Astrocyte (in vitro differentiated cells and primary cell): ENCODE data around the gene LAMB4. TPM values are rescaled to one million over a fixed set of nuclear protein-coding genes. Genes with fewer than 3 reads are reported as not detected.

Source experiments
- DNase-seq: peaks from one replicate; pipeline ENCODE4 v3.0.0-alpha.2; 2010; ENCODE audit warnings: low read depth
- FAIRE-seq: peaks from 2 replicates; lab custom pipeline; 2011; peaks lifted over from hg19 to GRCh38; lab: Jason Lieb, UNC
- H2AFZ ChIP-seq: 2 replicates; pipeline ENCODE4 v1.6.0; 2012; ENCODE audit warnings: low read depth, low read length, inconsistent platforms
- H3K27ac ChIP-seq: 2 replicates; pipeline ENCODE4 v1.5.1; 2011; ENCODE audit warnings: low read depth, low read length, inconsistent platforms
- H3K27me3 ChIP-seq: 2 replicates; pipeline ENCODE4 v1.6.0; 2011; ENCODE audit warnings: low read length, inconsistent platforms; ENCODE audit not compliant: insufficient read depth
- H3K36me3 ChIP-seq: 2 replicates; pipeline ENCODE4 v1.5.1; 2011; ENCODE audit warnings: low read length, inconsistent platforms; ENCODE audit not compliant: insufficient read depth
- H3K4me1 ChIP-seq: 2 replicates; pipeline ENCODE4 v1.5.1; 2011; ENCODE audit warnings: low read length, inconsistent platforms; ENCODE audit not compliant: insufficient read depth
- H3K4me2 ChIP-seq: 2 replicates; pipeline ENCODE4 v1.6.0; 2012; ENCODE audit warnings: low read length, inconsistent platforms
- H3K4me3 ChIP-seq: 2 replicates; pipeline ENCODE4 v1.5.1; 2011; ENCODE audit warnings: low read depth, mild to moderate bottlenecking, low read length, inconsistent platforms; ENCODE audit not compliant: insufficient read depth
- H3K79me2 ChIP-seq: 2 replicates; pipeline ENCODE4 v1.6.0; 2012; ENCODE audit warnings: mild to moderate bottlenecking, low read length, inconsistent platforms; ENCODE audit not compliant: insufficient read depth
- H3K9ac ChIP-seq: 2 replicates; pipeline ENCODE4 v1.6.0; 2012; ENCODE audit warnings: mild to moderate bottlenecking, low read length, inconsistent platforms
- H3K9me3 ChIP-seq: 2 replicates; pipeline ENCODE4 v1.5.1; 2012; ENCODE audit warnings: low read depth, mild to moderate bottlenecking, low read length, inconsistent platforms; ENCODE audit not compliant: insufficient read depth
- H4K20me1 ChIP-seq: 2 replicates; pipeline ENCODE4 v1.6.0; 2012; ENCODE audit warnings: low read length, inconsistent platforms; ENCODE audit not compliant: insufficient read depth
- H3K27ac Mint-ChIP-seq: one replicate; pipeline ENCODE4 v1.8.0; 2021; ENCODE audit warnings: mild to moderate bottlenecking, mixed read lengths; ENCODE audit not compliant: unreplicated experiment
- H3K27me3 Mint-ChIP-seq: one replicate; pipeline ENCODE4 v1.8.0; 2021; ENCODE audit warnings: low read depth, mixed read lengths; ENCODE audit not compliant: unreplicated experiment
- H3K36me3 Mint-ChIP-seq: one replicate; pipeline ENCODE4 v1.8.0; 2021; ENCODE audit warnings: low read depth, mixed read lengths; ENCODE audit not compliant: unreplicated experiment
- H3K4me1 Mint-ChIP-seq: one replicate; pipeline ENCODE4 v1.8.0; 2021; ENCODE audit warnings: low read depth, mixed read lengths; ENCODE audit not compliant: unreplicated experiment
- H3K4me3 Mint-ChIP-seq: one replicate; pipeline ENCODE4 v1.8.0; 2021; ENCODE audit warnings: mild to moderate bottlenecking, moderate library complexity, mixed read lengths; ENCODE audit not compliant: unreplicated experiment
- H3K9me3 Mint-ChIP-seq: one replicate; pipeline ENCODE4 v1.8.0; 2021; ENCODE audit warnings: mild to moderate bottlenecking, mixed read lengths; ENCODE audit not compliant: unreplicated experiment
- EZH2 ChIP-seq: IDR thresholded peaks from 2 replicates; pipeline ENCODE4 v1.6.1; 2012; ENCODE audit warnings: mild to moderate bottlenecking, low read length, inconsistent platforms; ENCODE audit not compliant: insufficient read depth
- total RNA-seq: library from RNA; stranded (reverse); gene quantifications from 2 replicates; pipeline ENCODE4 v1.2.1, GENCODE V29; 2021
- TF ChIP-seq, protein P1 (sequence below): IDR thresholded peaks from 2 replicates; pipeline ENCODE4 v1.5.1; 2011; ENCODE audit warnings: low read depth, mild to moderate bottlenecking, inconsistent platforms, low read length, moderate library complexity; ENCODE audit not compliant: insufficient read depth

LAMB4 gene
- total RNA-seq, 1 donor from 2014 or later, result 0.16 TPM

DNA sequence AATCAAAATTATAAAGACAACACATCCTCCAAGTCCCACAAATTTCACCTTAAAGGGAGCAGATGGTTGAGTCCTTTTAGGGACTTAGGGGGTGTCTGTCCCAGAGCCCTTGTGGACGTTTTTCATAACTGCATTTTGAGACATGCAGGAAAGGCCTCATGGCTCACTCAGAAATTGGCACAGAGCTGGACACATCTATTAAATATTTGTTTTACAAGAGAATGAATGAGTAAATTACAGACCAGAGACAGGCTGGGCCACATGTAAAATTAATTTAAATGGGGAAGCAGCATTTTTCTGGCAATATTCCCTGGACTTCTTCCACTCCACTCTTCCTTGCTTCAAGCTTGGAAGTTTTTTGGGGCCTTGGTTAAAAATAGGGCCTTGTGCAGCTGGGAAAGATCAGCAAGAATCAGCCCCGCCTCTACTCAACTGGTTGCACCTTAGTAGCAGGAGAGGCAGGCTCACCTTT is 147.2 kb downstream of the LAMB4 start:
- Histone ChIP-seq H3K4me3 (no peak overlapping the region), H4K20me1 (peaks cover 78% of the 10 kb centered on the region), H3K9me3 (no peaks in the 10 kb centered on the region), H3K9ac (no peak overlapping the region), H3K79me2 (peaks cover 90% of the 10 kb centered on the region), H3K4me2 (no peak overlapping the region), H3K27me3 (no peaks in the 10 kb centered on the region), H3K36me3 (peaks cover 83% of the 10 kb centered on the region), H3K27ac (no peak overlapping the region), H3K4me1 (no peaks in the 10 kb centered on the region), H2AFZ (no peak overlapping the region)
- TF ChIP-seq, protein P1, sequence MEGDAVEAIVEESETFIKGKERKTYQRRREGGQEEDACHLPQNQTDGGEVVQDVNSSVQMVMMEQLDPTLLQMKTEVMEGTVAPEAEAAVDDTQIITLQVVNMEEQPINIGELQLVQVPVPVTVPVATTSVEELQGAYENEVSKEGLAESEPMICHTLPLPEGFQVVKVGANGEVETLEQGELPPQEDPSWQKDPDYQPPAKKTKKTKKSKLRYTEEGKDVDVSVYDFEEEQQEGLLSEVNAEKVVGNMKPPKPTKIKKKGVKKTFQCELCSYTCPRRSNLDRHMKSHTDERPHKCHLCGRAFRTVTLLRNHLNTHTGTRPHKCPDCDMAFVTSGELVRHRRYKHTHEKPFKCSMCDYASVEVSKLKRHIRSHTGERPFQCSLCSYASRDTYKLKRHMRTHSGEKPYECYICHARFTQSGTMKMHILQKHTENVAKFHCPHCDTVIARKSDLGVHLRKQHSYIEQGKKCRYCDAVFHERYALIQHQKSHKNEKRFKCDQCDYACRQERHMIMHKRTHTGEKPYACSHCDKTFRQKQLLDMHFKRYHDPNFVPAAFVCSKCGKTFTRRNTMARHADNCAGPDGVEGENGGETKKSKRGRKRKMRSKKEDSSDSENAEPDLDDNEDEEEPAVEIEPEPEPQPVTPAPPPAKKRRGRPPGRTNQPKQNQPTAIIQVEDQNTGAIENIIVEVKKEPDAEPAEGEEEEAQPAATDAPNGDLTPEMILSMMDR, result peak; percentile 12
- no peak for TF ChIP-seq EZH2
- Mint-ChIP-seq H3K36me3 (peaks cover 42% of the 10 kb centered on the region), H3K27me3 (no peaks in the 10 kb centered on the region), H3K4me3 (no peak overlapping the region), H3K4me1 (peaks cover 11% of the 10 kb centered on the region), H3K9me3 (no peaks in the 10 kb centered on the region), H3K27ac (peak overlapping the region; percentile 20)
- peak; percentile 62 for DNase-seq
- no peak for FAIRE-seq

DNA sequence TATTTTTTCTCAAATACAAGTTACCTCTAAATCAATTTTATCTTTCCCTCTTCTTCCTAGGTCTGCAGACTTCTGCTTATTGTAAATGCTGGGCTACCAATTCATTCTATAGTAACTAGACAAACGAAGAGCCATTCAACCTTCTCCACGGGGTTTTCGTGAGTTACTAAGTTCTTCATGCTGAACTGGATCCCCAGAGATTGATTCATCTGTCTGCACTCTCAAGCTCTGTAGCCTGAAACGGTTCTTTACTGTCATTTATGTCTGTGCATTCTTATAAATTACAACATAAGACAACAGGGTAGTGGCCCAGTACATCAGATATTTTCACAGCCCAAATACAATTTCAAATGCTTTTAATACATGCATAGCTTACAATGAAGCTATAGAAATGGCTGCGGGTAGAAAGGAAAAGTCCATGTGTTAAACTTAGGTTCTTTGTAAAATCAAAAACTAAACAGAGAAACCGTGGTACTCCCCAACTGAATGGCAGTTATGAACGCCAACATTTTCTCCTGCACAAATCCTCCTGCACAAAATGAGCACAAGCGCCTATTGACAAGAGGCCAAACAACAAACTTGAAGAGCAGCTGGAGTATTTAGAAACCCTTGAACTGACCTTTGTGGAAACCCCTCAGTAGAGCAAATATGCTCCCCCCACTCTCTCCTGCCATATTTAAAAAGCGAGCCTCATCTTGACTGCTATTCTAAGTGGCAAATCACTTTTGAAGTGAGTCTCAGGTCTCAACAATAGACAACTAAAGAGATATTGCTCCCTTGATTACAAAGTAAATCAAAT is 147.9 kb downstream of the LAMB4 start:
- Mint-ChIP-seq H3K9me3 (no peaks in the 10 kb centered on the region), H3K27me3 (no peaks in the 10 kb centered on the region), H3K36me3 (peaks cover 41% of the 10 kb centered on the region), H3K4me1 (peaks cover 11% of the 10 kb centered on the region), H3K27ac (peak overlapping the region; percentile 20), H3K4me3 (no peak overlapping the region)
- DNase-seq (no peak), FAIRE-seq (no peak)
- no peaks in the 10 kb centered on the region for H3K9me3 ChIP-seq
- peaks cover 77% of the 10 kb centered on the region for H4K20me1 ChIP-seq
- no peak overlapping the region for H3K27ac ChIP-seq
- H3K79me2 ChIP-seq, result peaks cover 87% of the 10 kb centered on the region
- H3K9ac ChIP-seq, result no peak overlapping the region
- no peaks in the 10 kb centered on the region for H3K27me3 ChIP-seq
- H3K4me3 ChIP-seq, result no peak overlapping the region
- H2AFZ ChIP-seq, result no peak overlapping the region
- no peak for TF ChIP-seq EZH2
- TF ChIP-seq, protein P1, result no peak
- no peak overlapping the region for H3K4me2 ChIP-seq
- H3K4me1 ChIP-seq, result no peaks in the 10 kb centered on the region
- peaks cover 85% of the 10 kb centered on the region for H3K36me3 ChIP-seq

DNA sequence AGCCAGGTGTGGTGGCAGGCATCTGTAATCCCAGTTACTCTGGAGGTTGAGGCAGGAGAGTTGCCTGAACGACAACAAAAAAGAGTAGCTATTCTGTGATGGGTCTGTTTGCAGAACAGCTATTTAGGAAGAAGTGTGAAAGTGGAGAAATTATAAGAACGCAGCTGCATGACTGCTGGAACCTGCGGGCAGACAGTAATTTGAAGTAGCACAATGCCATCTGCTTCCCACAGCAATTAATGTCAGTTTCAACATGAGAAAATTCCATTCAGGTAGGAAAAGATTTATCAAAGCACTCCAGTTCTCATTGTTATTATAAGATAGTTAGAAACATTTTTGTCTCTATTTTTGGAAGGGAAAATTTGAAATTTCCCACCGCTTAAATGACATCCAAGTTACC is 148.7 kb downstream of the LAMB4 start:
- Mint-ChIP-seq H3K27me3 (no peaks in the 10 kb centered on the region), H3K27ac (no peak overlapping the region), H3K4me3 (no peak overlapping the region), H3K4me1 (peaks cover 11% of the 10 kb centered on the region), H3K36me3 (peaks cover 42% of the 10 kb centered on the region), H3K9me3 (no peaks in the 10 kb centered on the region)
- Histone ChIP-seq H2AFZ (no peak overlapping the region), H3K27ac (no peak overlapping the region), H3K79me2 (peaks cover 86% of the 10 kb centered on the region), H3K36me3 (peaks cover 85% of the 10 kb centered on the region), H3K4me3 (no peak overlapping the region), H3K4me2 (no peak overlapping the region), H3K9ac (no peak overlapping the region), H4K20me1 (peaks cover 77% of the 10 kb centered on the region), H3K27me3 (no peaks in the 10 kb centered on the region), H3K4me1 (no peaks in the 10 kb centered on the region), H3K9me3 (no peaks in the 10 kb centered on the region)
- TF ChIP-seq EZH2, result no peak
- TF ChIP-seq, protein P1, result no peak
- no peak for DNase-seq
- FAIRE-seq, result no peak
